GM18870 (cell line): ENCODE data around the gene KIAA1586.
"Not testable (repeated sequence)": the region's sequence is repeated elsewhere in the genome, so short reads cannot be mapped to it uniquely, and the experiment has no call there.

Source experiments
- ATAC-seq: cut with Tn5 transposase; IDR thresholded peaks from one replicate; pipeline ENCODE4 v1.9.1; 2021; ENCODE audit warnings: moderate library complexity; ENCODE audit not compliant: unreplicated experiment

The KIAA1586 gene

DNA sequence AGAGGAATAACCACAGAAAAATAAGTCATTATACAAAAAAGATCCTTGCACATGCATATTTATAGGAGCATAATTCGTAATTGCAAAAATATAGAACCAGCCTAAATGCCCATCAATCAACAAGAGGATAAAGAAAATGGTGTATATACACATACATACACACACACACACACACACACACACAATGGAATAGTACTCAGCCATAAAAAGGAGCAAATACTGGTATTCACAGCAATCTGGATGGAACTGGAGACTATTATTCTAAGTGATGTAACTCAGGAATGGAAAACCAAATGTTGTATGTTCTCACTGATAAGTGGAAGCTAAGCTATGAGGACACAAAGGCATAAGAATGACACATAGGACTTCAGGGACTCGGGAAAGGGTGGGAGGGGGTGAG lies 1.9 kb upstream of the KIAA1586 start:
- no peak for ATAC-seq

DNA sequence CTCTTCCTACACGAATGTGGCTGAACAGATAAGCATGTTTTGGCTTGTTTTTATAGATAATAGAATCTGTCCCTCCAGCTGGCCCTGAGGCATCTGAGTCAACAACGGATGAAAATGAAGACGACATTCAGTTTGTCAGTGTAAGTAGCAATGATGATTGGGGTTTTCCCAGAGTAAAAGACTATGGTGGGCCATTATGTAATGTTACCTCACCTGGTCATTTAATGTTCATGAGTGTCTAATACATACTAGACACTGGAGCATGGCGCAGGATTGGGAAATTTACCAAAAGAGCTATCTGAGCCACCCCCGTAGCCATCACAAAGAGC lies 728 bp downstream of the KIAA1586 start:
- ATAC-seq, result peak; percentile 21

DNA sequence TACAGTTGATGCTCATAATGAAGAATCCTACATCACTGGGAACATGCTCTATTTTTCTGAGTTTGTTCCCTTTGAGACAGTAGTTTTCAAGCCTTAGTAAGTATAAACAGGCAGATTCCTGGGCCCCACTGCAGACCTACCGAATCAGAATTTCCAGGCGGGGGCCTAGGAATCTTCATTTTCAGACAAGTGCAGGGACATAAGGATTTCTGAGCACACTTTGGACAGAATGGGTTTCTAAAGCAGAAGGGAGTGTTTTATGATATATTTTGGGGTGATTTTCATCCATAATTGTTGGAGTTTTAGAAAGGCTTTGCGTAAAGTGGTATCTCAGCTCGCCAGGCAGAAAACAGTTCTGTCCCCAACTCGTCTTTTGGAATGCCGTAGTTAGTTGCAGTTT lies 1.4 kb downstream of the KIAA1586 start:
- not testable (repeated sequence) for ATAC-seq

DNA sequence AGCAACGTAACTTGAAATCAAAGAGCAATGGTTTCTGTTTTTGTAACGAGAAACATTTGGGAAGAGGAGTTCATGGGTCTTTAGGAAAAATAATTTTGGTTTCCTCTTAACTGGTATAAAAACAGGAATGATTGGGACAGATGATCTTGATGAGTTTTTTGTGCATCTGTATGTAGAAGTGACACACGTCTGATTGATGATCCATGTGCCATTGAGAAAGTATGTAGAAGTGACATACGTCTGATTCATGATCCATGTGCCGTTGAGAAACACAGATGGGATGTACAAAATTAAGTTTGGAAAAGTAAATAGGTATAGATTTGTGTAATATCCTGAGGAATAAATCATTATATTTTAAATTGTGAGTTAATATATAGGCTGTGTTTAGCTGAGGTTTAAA lies 2.1 kb downstream of the KIAA1586 start:
- no peak for ATAC-seq

DNA sequence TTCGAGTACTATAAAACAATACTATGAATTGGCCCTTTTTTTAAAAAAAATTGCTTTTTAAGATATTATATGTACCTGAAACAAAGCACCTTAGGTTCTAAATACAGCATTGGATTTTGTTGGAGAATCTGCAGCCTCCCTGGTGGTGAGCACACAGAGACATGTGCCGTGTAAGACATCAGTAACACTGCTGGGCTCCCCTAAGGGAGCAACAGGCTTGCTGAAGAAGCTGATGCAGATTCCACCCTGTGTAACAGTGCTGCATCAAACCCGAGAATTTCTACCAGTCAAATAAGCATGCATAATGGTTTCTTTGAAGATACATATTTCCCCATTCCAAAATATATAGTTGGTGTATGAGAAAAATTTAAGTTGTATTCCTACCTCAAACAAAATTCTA lies 17.4 kb downstream of the KIAA1586 start:
- no peak for ATAC-seq

DNA sequence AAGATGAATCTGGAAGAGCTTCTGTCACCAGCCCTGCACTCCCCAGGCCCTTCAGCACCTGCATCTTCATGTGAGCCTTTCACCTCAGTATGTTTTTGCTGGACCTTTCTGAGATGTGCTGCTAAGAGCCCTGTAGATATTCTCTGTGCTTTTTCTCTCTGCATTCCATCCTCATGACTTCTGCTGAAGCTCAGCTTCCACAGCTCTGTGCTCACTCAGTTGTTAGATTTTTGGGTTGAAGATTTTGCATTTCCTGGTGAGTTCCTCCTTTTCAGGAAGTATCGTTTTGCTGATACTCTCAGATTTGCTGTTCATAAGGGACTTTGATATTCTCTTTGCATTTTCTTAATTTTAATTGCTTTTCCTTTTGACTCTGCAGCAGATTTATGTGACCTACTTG lies 18.3 kb downstream of the KIAA1586 start:
- no peak for ATAC-seq

DNA sequence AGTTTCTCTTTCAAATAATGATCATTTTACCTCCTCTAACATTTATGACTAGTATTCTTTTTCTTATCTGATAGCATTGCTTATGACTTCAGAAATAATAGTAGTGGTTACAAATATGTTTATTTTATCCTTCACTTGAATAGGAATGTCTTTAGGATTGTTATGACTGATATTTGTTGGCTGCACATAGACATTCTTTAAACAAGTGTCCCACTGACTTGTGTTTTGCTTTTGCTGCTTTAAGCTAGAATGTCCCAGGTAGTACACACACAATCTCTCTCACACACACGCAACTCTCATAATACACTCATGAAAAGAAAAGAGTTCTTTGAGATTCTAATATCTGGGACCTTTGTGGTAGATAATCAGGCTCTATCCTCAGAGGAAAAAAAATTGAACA lies 21.6 kb downstream of the KIAA1586 start:
- ATAC-seq, result no peak

DNA sequence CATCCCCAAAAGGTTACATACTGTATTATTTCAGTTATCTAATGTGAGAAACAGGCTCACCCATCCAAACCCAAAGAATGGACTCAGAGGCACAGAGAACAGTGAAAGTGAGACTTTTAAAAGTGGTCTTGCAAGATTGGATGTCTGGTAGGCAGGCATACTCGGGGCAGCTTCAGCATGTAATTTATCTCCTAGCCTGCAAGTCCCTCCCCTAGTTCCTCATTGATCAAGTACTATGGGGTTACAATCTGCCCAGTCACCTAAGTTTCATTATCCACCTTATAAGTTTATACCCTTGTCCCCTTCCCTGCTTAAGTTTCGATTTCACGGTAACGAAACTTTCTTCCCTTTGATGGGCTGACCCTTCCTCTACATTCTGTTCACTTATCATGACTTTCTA lies 22.7 kb downstream of the KIAA1586 start:
- ATAC-seq, result no peak

DNA sequence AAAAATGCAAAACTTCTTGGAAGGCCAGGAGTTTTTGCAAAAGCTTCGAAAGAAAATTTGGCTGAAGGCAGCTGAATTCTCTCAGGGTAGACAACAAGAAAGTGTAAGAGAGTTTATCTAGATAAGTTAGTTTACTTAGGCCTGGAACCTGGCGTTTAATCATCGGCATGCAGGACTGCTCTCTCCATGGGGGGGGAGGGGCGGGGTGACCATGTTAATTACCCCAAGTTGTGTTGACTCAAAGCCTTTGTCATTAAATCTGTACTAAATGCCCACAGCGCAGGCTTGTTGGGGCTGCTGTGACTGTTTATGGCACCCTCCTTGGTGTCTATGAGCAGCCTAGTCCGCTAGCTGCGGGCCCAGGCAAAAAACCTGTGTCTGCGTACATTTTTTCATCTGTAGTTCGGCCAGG lies 23.4 kb downstream of the KIAA1586 start:
- no peak for ATAC-seq

DNA sequence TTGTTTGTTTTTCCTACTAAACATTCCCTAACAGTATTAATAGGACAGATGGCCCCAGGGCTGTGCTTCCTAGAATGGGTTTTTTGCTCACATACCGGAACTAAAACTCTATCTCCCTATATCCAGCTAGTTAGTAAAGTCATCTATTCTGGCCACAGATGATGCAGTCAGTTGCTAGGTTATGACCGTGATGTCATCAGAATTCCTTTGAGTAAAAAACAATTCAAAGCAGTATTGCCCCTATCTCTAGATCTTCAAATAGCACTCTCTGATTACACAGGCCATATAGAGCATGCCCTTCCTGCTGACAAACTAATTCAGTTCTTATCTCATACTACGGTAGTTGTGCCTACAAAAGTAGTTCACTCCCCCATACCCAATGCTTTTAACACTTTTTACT lies 25.6 kb downstream of the KIAA1586 start:
- ATAC-seq, result no peak

DNA sequence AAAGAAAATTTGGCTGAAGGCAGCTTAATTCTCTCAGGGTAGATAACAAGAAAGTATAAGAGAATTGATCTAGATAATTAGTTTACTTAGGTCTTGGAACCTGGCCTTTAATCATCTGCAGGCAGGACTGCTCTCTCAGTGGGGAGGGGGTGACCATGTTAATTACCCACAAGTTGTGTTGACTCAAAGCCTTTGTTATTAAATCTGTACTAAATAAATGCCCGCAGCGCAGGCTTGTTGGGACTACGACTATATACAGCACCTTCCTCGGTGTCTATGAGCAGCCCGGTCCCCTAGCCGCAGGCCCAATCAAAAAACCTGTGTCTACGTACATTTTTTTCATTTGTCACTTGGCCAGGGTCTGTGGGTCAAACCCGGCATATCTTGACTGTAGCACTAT lies 27.9 kb downstream of the KIAA1586 start:
- ATAC-seq, result no peak

DNA sequence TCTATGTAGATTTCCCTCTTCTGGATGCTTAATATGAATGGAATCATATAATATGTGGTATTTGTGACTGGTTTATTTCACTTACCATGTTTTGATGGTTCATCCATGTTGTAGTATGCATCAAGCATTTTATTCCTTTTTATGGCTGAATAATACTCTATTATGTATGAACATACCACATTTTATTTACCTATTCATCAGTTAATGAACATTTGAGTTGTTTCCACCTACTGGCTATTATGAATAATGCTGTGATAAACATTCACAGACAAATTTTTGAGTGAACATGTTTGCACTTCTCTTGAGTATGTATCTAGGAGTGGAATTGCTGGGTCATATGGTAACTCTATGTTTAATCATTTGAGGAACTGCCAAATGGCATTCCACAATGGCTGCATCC lies 28.6 kb downstream of the KIAA1586 start:
- ATAC-seq, result no peak

DNA sequence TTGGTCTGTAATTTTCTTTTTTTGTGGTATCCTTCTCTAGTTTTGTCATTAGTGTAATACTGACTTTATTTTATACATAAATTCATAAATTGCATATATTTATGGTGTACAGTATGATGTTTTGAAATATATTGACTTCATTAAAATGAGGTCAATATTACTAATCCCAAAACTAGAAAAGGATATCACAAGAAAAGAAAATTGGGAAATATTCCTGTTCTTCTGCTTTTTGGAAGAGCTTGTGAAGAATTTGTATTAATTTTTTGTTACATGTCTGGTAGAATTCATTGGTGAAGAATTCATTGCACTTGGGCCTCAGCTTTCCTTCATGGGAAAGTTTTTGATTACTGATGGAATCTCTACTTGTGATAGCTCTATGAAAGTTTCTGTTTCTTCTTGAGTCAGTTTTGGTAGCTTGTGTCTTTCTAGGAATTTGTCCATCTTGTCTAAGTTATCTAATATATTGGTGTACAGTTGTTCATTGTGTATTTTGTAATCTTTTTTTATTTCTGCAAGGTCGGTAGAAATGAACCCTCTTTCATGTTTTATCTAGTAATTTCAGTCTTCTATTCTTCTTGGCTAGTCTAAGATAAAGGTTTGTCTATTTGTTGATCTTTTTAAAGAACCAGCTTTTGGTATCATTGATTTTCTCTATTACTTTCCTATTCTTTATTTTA lies 32.2 kb downstream of the KIAA1586 start:
- no peak for ATAC-seq

DNA sequence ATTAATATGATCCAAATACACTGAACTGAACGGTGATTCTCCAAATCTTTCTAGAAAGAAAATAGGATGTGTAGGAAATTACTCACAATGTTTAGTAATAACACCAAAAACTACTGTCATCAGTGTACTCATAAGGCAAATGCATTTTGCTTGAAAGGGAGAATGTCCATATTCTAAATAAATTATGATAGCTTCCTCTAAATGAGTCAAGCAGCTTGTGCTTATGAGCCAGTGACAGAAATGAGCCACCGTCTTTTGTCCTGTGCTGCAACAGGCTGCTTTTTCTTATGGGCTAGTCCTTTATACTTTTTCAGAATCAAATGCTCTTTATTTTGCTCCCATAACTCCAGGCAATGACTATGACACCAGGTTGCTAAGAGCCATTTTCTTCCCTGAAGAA lies 39.0 kb downstream of the KIAA1586 start:
- ATAC-seq, result no peak

DNA sequence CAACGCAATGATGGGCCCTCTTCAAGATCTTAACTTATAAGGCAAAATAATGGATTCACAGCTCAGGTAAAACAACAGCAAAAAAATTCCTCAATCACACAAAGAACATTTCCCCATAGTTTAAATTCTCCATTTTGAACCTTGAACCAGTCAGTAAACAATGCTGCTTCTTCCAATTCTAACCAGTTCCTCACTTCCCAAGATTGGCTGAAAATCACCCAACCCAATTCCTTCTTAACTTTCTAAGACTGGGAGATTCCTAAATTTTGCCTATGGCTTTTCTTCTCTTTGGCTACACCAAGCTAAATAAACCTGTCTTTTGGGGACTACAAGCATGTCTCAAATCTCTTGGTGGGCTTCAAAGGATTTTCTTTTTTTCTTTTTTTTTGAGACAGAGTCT lies 40.4 kb downstream of the KIAA1586 start:
- no peak for ATAC-seq

DNA sequence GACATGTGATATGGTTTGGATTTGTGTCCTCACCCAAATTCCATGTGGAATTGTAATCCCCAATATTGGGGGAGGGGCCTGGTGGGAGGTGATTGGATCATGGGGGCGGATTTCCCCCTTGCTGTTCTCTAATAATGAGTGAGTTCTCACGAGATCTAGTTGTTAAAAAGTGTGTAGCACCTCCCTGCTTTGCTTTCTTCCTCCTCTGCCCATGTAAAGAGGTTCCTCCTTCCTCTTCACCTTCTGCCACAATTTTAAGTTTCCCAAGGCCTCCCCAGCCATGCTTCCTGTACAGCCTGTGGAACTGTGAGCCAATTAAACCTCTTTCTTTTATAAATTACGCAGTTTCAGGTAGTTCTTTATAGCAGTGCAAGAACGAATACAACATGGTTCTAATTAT lies 41.4 kb downstream of the KIAA1586 start:
- no peak for ATAC-seq

DNA sequence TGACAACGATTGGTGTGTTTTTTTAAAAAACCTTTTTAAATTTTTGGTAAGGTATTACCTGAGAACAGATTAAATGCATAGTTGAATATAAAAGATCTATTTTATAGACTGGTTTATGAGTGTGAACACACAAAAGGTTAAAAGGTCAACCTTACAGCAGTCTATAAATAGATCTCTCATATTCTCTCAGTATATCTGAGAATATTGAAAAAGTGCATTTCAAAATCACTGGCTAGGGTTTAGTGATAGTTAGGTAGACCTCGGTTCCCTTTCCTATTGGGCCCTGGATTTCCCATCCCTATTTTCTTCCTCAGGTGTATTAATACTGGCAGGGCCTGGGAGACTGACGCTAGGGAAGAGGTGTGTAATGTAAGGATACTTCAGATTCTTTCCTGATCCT lies 42.8 kb downstream of the KIAA1586 start:
- ATAC-seq, result no peak

DNA sequence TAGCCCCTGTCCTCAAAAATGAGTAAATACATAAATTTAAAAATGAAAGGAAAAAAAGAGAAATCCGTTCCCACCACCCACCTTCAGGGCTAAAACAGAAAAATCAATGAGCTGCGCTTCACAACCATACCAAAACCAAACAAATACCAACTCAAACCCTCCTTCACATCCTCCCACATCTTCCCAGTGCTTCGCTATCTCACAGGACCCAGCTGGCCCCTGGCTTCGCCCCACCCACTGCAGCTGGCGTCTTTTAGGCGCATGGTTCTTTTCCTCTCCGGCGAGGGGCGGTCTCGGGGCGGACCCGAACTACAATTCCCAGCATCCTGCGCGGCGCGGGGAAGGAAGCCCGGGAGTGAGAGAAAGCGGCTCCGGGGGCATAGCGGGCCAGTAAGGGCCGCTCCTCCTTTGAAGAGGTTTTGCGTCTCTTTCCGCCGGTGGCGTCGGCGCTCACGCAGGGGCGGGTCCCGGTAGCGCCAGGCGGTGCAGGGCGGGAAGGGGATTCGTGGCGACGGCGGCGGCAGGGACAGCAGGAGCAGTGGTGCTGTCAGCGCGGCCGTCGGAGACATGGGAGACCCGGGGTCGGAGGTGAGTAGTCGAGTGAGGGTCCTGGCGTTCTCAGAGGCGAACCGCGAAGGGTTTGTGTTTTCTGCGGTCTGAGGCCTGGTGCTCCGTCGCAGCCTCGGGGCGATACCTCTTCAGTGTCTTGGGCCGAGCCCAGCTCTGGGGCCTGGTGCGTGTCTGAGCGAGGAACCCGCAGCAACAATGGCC lies 43.4 kb downstream of the KIAA1586 start, which contains the start of gene ZNF451:
Gene ZNF451, plus strand, starts transcription at position 502 of the 771 bp plus-strand sequence. Its CDS starts 66 bp downstream, at position 568.
- ATAC-seq, result peak; percentile 87

DNA sequence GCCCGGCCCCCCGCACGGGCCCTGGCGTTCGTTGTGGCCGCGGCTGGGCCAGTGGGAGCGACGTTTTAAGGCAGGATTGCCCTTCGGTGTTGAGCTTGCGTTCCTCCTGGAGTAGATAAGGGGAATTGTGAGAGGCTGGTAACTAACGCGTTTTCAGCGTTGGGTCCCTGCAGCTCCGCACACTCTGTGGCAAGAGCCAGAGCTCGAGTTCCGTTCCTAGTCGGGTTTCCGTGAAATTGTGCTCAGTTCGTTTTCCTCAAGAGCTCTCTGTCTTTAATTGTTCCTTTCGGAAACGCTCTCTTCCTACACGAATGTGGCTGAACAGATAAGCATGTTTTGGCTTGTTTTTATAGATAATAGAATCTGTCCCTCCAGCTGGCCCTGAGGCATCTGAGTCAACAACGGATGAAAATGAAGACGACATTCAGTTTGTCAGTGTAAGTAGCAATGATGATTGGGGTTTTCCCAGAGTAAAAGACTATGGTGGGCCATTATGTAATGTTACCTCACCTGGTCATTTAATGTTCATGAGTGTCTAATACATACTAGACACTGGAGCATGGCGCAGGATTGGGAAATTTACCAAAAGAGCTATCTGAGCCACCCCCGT lies 44.1 kb downstream of the KIAA1586 start:
- ATAC-seq, result peak; percentile 6

DNA sequence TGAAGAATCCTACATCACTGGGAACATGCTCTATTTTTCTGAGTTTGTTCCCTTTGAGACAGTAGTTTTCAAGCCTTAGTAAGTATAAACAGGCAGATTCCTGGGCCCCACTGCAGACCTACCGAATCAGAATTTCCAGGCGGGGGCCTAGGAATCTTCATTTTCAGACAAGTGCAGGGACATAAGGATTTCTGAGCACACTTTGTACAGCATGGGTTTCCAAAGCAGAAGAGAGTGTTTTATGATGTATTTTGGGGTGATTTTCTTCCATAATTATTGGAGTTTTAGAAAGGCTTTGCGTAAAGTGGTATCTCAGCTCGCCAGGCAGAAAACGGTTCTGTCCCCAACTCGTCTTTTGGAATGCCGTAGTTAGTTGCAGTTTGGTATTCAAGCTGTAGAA lies 44.9 kb downstream of the KIAA1586 start:
- ATAC-seq, result not testable (repeated sequence)

DNA sequence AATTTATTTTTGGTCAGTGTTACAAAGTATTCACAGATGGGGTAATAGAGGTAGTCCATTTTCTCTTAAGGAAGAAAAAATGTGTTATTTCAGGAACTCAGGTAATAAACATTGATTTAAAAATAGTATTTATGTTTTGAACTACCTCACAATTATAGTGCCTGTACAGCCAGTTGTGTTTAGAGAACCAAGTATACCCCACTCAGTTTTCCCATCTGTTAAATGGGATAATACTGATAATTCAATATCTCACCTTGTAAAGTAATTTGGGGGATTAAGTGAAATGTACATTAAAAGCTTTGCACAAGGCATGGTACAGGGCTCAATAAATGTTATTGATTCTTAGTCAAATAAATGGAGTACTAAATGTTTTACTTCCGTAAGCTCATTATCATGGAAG lies 48.2 kb downstream of the KIAA1586 start:
- no peak for ATAC-seq

DNA sequence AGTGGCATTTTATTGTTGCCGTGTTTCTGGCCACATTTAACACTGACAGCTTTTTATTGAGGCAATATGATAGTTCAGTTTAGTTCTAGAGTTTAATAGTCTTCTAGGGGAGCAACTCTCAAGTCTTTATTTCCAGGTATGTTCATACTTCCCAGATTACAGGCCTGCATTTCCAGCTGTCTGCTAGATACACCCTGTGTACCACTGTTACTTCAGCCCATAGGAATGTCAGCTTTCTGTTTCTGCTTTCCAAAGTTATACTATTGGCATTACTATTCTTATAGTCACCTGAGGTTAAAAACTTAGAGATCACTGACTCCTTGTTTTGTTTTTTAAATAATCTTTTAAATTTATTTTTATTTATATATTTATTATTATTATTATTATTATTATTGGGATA lies 51.1 kb downstream of the KIAA1586 start:
- ATAC-seq, result no peak
